Measurements from ENCODE around the gene PPIP5K1.

DNA sequence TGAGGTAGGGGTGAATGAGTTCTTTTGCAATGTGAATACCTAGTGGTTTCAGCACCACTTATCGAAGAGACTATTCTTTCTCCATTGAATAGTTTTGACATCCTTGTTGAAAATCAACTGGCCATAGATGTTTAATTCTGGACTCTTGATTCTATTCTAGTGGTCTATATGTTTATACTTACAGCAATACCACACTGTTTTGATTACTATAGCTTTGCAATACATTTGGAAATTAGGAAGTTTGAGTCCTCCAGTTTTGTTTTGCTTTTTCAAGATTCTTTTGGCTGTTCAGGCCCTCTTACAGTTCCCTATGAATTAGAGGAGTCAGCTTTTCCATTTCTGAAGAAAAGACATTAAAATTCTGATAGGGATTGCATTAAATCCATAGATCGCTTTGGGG lies 42.5 kb downstream of the PPIP5K1 start:
- TF ChIP-seq CTCF (IDR thresholded peaks at IDR 0.05) (no peak), POLR2A (IDR thresholded peaks at IDR 0.05) (no peak)

Data from uterus (tissue), 2 donors.